ENCODE data around the gene DTWD2.
"Not testable (repeated sequence)": the region's sequence is repeated elsewhere in the genome, so short reads cannot be mapped to it uniquely, and the experiment has no call there.

Gene DTWD2, protein sequence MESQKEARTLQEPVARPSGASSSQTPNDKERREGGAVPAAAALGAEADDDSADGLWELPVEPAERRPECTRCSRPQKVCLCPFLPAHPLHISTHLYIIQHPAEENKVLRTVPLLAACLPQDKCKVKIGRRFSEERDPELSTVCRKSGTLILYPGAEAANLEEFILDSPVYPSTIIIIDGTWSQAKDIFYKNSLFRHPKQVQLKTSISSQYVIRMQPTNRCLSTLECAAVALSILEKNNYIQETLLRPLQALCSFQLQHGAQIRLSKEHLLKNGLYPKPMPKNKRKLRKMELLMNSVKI

DNA sequence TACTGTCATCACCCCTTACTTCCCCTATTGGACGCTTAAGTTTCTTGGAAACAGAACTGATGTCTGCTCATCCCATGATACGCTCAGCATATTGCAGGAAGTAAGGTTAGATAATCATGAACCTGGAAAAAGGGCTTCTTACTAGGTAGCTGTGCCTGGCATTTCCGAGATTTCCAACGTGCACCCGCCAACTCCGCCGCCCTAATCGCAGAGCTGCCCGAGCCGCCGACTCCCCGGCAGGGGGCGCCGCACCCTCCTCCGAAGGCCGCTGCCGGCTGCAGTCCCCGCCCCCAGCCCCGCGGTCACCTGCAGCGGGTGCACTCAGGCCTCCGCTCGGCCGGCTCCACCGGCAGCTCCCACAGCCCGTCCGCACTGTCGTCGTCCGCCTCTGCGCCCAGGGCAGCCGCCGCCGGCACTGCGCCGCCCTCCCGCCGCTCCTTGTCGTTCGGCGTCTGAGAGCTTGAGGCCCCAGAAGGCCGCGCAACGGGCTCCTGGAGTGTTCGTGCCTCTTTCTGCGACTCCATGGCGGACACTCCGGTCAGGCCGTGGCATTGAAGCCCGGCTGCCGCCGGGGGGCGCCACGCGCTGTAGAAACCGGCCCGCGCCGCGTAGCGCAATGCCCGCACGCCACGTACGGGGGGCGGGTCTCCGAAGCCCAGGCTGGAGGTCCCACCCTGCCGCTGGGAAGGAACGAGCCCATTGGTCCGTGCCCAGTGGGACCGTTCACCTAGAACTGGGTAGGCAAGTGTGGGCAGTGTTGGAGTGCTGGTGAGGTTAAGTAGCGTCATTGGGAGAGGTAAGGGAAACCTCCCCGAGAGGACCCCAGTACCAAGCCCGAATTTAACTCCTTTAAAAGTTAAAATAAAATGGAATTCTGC, at the start of gene DTWD2:
DTWD2 (minus strand) TSS at position 560 of the 878 bp plus-strand sequence; CDS start at position 524, 36 bp downstream.
- DNase-seq: peak; percentile 94

DNA sequence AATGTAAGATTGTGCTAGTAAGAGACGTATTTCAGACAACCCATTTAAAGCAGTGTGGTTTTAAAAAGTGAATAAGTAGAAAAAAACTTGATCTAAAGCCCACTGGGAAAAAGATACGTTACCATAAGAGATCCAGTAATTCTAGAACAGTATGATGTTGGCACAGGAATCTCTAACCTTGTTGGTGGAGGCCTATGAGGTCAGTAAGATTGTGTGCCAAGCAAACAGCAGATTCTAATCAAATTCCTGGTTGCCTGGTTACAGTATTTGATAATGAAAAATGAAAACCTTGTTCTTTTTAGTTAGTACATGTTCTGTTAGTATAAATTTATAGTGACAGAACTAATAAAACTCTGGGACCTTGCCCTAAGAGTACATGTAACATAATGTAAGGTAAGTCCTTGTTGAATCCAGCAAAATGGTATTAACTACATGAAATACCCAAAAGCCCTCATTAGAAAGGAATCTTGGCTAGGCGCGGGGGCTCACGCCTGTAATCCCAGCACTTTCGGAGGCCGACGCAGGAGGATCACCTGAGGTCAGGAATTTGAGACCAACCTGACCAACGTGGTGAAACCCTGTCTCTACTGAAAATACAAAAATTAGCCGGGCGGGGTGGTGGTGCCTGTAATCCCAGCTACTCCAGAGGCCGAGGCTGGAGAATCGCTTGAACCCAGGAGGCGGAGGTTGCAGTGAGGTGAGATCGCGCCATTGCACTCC, 49.3 kb upstream of the DTWD2 start:
- no peak for DNase-seq

DNA sequence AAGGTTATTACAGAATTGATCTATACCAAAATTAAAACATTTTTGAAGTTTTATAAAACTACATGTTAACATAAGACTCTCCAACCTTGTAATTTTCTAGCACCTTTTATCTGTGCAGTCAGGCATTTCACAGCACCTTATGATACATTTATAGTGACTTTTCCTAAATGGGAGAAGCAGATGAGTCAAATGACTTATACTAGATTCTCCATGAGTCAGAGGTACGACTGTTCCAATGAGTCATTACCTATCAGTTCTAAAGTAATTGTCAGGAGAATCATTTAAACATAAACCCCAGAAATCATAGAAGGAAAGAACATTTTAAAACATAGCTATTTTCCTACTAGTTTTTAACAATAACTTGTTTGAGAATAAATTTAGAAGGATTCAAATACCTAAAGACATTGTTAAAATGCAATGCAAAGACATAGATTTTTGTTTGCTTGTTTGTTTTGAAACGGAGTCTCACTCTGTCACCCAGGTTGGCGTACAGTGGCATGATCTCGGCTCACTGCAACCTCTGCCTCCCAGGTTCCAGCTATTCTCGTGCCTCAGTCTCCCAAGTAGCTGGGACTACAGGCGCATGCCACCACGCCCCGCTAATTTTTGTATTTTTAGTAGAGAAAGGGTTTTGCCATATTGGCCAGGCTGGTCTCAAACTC, 47.9 kb upstream of the DTWD2 start:
- no peak for DNase-seq

DNA sequence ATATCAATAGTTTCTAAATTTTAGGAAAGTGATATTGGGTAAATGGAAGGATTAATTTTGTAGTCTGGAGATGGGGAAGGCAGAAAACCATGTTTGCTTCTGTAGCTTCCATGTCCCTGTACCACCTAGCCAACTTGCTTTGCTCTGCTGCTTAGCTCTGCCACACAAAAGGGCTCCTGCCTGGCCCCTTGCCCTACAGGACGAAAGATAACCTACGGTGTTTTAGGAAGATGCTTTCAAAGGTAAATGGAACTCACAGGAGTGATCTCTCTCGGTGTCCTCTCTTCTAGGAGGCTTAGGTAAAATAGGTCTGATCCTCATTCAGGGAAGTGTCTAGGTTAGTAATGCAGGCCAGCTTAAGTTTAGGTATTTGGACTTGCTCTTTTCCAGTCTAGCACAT, 44.8 kb upstream of the DTWD2 start:
- DNase-seq: no peak

DNA sequence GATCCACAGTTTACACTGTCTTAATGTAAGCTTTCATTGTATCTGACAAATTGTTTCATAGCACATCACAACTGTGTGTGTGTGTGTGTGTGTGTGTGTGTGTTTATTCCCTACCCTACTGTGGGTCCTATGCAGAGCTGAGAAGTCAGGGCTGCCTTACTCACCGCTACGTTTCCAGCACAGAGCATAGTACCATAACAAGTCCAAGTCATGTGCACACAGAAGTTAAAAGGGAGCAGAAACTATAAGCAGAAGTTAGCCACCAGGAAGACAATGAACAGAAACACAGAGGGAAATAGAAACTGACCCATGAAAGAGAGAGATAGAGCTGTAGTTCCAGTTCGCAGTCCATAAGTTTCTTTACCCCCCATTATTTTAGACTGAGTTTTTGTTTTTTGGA, 44.3 kb upstream of the DTWD2 start:
- DNase-seq: no peak

DNA sequence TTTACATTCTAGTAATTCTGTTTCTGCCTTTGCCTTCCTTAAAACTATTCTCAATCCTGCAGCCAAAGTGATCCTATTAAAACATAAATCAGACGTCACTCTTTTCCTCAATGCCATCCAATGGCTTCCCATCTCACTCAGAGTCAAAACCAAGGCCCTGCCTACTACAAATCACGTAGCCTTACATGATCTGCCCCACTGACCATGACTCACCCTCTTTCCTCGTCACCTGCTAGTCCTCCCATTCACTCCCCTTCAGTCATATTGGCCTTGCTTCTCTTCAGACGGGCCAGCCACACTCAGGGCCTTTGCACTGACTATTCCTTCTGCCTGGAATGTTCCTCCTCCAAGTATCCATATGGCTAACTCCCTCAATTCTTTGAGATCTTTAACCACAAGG, 43.6 kb upstream of the DTWD2 start:
- no peak for DNase-seq

DNA sequence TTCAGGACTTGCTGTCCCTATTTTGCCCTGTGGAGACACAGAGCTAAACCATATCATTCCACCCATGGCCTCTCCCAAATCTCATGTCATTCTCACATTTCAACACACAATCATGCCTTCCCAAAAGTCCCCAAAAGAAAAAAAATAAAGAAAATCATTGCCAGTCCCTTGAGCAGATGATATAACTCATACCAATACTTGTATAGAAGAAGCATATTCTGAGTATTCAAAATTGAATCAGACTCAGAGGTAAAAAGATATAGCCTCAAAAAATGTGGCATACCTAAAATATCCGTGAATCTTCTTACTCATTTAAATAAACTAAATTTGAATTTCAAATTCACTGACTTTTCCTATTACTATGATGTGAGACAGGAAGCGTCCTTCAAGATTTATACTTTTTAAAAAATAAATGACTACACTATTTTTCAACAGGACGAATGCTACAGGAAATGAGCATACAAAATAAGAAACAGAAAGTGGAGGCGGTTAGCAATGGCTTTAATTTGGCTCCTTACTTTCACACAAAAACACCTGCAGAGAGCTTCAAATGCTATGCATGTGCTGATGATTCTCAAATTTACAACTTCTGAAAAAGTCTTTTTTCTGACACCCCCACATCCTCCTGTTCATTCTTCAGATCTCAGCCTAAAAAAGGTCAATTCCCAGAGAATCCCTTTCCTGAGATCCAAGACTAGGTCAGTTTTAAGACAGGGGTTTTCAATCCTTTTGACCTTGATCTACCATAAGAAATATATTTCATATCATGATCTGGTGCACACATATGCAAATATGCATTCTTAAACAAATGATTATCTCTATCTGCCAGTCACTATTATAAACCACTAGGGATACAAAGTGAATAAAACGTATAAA, 42.9 kb upstream of the DTWD2 start:
- DNase-seq: peak; percentile 18

DNA sequence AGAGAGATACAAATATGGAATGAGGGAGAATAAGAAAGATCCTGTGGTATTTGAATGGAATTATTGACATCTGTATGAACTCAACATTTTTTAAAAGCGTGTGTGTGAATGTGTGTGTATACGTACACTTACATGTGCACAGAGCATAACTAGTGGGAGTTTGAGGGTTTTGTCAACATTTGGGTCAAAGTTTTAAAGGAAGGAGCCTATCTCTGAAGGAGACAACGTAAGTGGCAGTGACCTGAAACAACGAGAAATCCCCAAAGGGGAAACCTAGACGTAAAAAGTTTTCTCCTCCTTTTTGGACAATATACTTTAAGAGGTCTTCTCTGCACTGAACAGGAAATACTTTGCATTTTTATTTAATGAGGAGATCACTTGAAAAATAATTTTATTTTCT, 40.2 kb upstream of the DTWD2 start:
- DNase-seq: no peak

DNA sequence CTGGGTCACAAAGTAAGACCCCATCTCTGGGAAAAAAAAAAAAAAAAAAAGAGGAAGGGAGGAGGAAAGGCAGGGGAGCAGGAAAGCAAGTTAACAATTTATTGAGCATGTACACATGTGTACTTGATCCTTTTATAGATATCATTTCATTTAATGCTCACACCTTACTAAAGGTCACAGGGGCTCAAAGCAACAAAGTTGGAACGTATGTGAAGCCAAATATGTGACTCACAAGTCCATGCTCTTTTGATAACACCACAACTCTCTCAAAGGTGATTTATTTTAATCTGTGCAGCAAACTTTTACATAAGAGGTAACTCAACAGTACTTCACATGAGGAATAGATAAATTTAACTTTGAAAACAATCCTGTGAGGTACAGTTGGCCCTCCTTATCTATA, 34.4 kb upstream of the DTWD2 start:
- DNase-seq: no peak

DNA sequence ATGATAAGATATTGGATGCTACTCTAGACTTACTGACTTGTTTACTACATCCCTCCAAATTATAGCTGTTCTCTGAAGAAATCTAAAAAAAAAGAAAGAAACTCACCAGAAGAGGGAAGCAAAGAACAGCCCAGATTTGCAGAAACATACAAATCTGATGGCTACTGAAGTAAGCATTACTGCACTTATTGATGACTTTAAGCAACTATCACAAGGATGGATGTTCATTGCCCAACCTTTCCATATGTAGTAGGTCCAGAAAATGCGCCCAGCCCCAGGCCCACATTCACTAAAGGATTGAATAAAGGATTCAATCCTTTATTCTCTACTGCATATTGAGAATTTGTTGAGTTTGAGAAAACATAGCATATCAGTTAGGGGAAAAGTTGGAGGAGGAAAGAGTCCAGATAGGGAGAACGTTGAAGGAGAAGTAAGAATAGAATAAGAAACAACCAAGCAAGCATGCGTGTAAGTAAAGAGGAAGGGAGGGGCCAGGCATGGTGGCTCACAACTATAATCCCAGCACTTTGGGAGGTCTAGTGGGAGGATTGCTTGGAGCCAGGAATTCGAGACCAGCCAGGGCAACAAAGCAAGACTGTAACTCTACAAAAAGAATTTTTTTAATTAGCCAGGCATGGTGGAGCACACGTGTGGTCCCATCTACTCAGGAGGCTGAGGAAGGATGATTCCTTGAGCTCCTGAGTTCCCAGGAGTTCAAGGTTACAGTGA, 33.8 kb upstream of the DTWD2 start:
- DNase-seq: peak; percentile 34

DNA sequence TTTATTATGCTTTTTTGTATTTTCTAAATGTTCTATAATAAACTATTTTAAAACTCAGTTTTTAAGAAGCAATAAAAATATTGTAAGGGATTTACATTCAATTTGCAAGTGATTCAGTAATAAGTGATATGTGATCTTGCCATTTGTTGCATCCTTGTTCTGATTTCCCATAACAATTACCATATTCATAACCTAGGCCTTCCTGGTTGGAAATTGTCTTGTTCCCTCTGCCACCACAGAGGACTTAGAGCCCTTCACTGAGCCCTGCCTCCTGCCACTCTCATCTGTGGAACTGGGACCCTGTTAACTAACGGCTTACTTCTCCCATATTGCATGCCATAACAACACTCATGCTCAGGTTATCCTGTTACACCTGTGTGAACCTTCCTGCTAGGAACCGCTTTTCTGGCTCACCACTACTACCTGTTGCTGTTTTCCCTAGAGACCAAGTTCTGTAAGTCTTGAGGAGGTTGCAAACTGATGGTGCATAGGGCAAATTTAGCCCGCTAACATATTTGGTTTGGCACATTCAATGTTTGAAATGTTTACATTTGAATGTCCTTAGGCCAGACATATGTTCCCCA, 32.9 kb upstream of the DTWD2 start:
- no peak for DNase-seq

DNA sequence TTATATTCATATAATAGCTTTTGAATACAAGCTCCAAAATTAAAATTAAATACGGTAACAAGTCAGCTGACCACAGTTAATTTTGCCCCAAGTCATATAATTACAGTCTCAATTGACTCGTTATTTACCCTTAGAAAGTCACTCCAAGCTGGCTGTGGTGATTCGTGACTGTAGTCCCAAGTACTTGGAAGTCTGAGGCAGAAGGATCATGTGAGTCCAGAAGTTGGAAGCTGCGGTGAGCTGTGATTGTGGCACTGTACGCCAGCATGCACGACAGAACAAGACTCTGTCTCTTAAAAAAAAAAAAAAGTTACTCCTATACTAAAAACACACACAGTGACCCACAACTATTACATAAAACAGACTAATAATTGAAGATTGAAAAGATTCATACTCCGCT, 31.6 kb upstream of the DTWD2 start:
- DNase-seq: no peak

DNA sequence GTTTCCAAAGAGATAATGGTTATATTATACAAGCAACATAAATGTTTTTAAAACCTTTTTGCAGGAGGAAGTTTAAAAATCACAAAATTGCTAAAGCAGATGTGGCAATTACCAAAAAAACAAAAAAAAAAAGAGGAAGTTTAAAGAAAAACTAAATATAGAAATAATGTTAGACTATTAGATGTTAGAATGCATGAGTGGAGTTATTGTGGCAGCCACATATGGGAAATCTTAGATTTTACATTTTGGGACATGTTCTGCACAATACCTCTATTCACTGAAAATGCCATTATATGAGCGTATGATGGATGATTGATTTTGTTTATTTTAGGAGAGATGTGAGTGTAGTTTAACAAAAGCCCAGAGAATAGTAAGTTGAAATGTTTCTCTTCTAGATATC, 31.2 kb upstream of the DTWD2 start:
- no peak for DNase-seq

DNA sequence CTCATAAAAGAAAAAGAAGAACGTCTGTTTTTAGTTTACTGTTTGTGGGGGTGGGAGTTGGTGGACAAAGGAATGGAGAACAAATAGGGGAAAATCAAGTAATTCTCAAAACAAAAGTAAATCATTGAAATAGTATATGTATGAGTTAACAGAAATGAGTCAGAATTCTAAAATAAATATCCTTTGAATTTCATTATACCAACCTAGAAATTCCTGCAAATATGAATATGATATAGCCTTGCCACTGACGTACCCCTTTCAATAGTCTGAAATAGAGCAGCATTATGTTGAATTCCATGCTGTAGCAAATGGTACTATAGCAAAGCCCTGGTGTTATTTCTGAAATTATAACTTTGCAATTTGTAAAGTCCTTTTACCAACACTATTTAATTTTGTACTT, 29.6 kb upstream of the DTWD2 start:
- DNase-seq: no peak

DNA sequence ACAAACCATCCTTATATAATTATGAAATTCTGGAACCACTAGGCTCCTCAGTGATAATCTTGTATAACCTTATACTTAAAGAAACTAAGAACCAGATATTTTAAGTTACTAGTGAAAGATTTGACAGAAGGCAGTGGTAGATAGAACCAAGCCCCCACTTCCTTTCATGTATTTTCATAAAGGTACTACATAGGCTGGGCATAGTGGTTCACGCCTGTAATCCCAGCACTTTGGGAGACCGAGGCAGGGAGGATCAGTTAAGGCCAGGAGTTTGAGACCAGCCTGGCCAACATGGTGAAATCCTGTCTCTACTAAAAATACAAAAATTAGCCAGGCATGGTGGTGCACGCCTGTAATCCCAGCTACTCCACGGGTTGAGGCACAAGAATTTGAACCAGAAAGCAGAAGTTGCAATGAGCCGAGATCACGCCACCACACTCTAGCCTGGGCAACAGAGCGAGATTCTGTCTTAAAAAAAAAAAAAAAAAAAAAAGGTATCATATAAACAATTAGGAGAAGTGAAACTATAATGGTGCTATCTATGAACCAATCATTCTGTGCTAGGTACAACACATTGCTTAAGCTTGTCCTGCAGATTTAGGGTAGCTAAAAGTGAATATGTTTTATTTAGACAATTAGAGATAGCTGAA, 27.9 kb upstream of the DTWD2 start:
- no peak for DNase-seq

DNA sequence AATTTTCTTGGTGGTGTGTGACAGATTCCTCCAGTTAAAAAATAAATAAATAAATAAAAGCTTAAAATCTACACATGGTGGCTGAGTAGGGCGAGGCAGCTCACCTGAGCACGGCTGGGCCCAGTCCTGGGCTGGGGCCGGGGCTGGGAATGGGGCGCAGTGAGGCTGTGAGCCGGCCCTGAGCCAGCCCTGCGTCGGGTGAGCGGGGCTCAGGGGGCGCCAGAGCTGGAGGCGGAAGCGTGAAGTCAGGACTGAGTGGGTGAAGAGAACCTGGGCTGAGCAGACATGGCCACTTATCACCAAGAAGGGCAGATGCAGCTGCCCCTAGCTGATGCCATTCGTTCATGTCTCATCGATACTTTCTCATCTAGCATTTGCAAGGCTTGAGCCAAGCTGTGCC, 22.8 kb upstream of the DTWD2 start:
- DNase-seq: no peak

DNA sequence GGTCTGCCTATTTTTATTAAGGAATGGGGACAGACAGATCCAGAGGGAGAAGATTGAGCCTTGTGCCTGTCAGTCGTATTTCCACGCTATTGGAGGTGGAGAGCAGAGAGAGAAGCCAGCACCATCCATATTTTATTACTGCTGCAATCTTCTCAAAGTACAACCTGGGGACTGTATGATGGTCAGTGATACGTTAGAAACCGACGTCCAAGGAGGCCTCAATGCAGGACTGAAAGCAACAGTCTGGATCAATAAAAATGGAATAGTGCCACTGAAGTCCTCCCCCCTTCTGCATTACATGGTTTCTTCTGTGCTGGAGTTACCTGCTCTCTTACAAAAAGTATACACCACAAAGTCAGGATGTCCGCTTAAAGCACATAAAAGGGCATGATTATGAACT, 21.9 kb upstream of the DTWD2 start:
- DNase-seq: no peak

DNA sequence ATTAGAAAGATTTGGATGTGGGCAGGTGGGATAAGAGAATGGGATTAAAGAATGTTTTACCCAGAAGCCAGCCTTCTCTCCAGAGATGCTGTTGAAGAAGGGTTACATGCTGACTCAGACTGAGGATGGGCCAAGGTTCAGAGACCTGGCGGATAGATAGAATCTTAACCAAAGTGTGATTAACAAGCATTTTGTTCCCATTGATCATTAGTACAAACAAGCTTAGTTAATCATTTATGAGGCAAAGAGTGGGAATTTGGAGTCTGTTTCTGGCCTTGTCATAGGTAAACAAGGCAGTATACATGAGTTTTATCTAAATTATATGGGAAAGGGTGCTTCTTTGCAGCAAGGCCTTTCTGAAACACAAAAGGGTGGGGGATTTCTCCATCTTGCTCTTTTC, 20.8 kb upstream of the DTWD2 start:
- no peak for DNase-seq

DNA sequence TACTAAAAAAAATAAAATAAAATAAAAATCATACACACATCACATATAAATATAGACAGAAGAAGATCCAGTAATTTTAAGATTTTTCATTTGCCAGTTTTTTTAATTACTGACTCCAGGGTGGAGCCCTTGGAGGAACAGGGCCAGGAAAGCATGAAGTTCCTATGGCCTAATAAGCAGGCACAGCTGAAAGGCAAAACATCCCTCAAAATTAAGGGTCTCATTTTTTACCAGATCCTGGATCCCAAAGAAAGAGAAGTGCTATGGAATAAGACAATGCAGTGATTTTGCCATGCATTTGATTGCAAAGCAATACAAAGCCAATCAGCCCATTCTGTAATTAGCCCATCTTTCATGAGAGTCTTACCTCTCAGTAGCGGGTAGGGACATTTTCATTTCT, 11.3 kb upstream of the DTWD2 start:
- DNase-seq: no peak

DNA sequence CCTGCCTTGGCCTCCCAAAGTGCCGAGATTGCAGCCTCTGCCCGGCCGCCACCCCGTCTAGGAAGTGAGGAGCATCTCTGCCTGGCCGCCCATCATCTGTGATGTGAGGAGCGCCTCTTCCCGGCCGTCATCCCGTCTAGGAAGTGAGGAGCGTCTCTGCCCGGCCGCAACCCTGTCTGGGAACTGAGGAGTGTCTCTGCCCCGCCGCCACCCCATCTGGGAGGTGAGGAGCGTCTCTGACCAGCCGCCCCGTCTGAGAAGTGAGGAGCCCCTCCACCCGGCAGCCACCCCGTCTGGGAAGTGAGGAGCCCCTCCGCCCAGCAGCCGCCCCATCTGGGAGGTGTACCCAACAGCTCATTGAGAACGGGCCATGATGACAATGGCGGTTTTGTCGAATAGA, 10.5 kb upstream of the DTWD2 start:
- not testable (repeated sequence) for DNase-seq

DNA sequence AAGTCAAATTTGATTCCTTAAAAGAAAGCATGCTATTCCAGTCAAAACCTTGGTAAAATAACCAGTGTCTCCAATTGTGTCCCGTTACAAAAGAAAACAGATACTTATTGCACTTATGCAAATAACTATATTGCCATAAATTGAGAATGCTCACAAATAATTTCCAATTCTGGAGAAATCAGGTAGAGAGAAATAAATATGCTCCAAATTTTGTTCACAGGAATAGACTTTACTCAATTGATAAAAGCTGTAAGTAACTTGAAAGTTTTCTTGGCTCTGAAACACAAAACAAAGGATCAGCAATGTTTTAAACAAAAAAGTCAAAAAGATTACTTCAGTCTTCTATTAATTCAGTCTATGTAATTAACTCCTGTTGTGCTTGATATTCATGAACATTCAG, 7.8 kb upstream of the DTWD2 start:
- no peak for DNase-seq
